A172 (cell line): ENCODE measurements around the gene TTLL5. TPM values are rescaled to one million over a fixed set of nuclear protein-coding genes. Genes with fewer than 3 reads are reported as not detected.

Source experiments
- DNase-seq: peaks from one replicate; pipeline ENCODE4 v3.0.0-alpha.2; 2015; ENCODE audit warnings: low spot score
- total RNA-seq: library from RNA; depleted of rRNA; stranded (reverse); fragments of >200 nt; shearing (Covaris generic); gene quantifications from 2 replicates; pipeline ENCODE4 v1.2.3, GENCODE V29; 2014

The TTLL5 gene
- total RNA-seq, 1 experiment from 2014 or later = 16.8 TPM

- no peak for DNase-seq
These were observed 205.9 kb downstream of the TTLL5 start for GRCh38 chr14:75866970-75867369.

GRCh38 chr14:75871181-75871880, 210.3 kb downstream of the TTLL5 start:
- peak; percentile 20 for DNase-seq

- DNase-seq = no peak
These were observed 214.9 kb downstream of the TTLL5 start for GRCh38 chr14:75875958-75876357.

GRCh38 chr14:75876530-75876929, 215.5 kb downstream of the TTLL5 start:
- DNase-seq = no peak

- peak; percentile 22 for DNase-seq
These were observed 216.2 kb downstream of the TTLL5 start for GRCh38 chr14:75877292-75877691.

GRCh38 chr14:75877884-75878283, 216.8 kb downstream of the TTLL5 start:
- no peak for DNase-seq

GRCh38 chr14:75879031-75879430, 218.0 kb downstream of the TTLL5 start:
- DNase-seq = no peak

- no peak for DNase-seq
These were observed 219.5 kb downstream of the TTLL5 start for GRCh38 chr14:75880512-75880911.

GRCh38 chr14:75881994-75882393, 220.9 kb downstream of the TTLL5 start:
- no peak for DNase-seq

GRCh38 chr14:75884198-75884611, 223.2 kb downstream of the TTLL5 start:
- peak; percentile 69 for DNase-seq

- peak; percentile 27 for DNase-seq
These were observed 224.8 kb downstream of the TTLL5 start for GRCh38 chr14:75885829-75886228.

GRCh38 chr14:75886636-75887348, 225.7 kb downstream of the TTLL5 start:
- DNase-seq = no peak

GRCh38 chr14:75888945-75889344, 227.9 kb downstream of the TTLL5 start:
- DNase-seq = no peak

GRCh38 chr14:75896341-75896740, 235.3 kb downstream of the TTLL5 start:
- DNase-seq = no peak

GRCh38 chr14:75904311-75904710, 243.3 kb downstream of the TTLL5 start:
- DNase-seq = no peak

- no peak for DNase-seq
These were observed 244.3 kb downstream of the TTLL5 start for GRCh38 chr14:75905147-75905904.

GRCh38 chr14:75906228-75906627, 245.2 kb downstream of the TTLL5 start:
- DNase-seq = no peak

GRCh38 chr14:75906680-75907280, 245.7 kb downstream of the TTLL5 start:
- peak; percentile 28 for DNase-seq

- no peak for DNase-seq
These were observed 246.8 kb downstream of the TTLL5 start for GRCh38 chr14:75907756-75908359.

- DNase-seq = no peak
These were observed 248.6 kb downstream of the TTLL5 start for GRCh38 chr14:75909630-75910029.

- no peak for DNase-seq
These were observed 249.0 kb downstream of the TTLL5 start for GRCh38 chr14:75910048-75910447.

- no peak for DNase-seq
These were observed 250.8 kb downstream of the TTLL5 start for GRCh38 chr14:75911883-75912282.
